ENCODE data around the gene SOX2.
A peak's percentile ranks its signal among the peaks of the same experiment; 100 is the strongest.

DNA sequence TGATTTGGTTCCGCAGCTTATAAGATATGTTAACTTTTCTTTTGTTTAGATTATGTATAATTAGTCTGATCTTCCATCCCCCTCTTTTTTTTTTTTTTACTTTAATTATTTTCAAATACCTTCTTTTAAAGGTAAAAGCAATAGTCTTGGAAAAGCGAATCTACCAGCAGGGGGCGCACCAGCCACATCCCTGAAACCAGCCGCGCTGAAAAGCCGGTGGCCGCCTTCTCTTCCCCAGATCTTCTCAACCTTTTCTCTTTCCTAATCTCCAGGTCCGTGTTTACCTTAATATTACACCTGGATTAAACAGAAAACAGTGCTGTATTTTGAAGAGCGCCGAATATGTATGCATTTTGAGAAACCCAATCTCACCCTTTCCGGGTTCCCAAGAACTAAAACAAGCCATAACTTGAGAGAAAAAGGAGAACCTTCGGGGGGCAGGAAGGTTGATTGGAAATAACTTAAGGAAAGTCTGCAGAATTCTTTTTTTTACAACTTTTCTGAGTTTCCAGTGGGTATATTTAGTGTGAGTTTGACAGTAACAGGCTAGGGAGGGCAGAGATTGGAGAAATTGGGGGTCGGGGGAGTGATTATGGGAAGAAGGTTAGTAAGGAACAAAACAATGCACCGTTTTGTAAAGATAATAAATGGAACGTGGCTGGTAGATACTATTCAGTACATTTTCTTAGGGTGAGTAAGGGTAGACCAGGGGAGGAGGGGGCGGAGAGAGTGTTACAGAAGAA is 2.0 kb upstream of the SOX2 start:
- TF ChIP-seq, protein P1, sequence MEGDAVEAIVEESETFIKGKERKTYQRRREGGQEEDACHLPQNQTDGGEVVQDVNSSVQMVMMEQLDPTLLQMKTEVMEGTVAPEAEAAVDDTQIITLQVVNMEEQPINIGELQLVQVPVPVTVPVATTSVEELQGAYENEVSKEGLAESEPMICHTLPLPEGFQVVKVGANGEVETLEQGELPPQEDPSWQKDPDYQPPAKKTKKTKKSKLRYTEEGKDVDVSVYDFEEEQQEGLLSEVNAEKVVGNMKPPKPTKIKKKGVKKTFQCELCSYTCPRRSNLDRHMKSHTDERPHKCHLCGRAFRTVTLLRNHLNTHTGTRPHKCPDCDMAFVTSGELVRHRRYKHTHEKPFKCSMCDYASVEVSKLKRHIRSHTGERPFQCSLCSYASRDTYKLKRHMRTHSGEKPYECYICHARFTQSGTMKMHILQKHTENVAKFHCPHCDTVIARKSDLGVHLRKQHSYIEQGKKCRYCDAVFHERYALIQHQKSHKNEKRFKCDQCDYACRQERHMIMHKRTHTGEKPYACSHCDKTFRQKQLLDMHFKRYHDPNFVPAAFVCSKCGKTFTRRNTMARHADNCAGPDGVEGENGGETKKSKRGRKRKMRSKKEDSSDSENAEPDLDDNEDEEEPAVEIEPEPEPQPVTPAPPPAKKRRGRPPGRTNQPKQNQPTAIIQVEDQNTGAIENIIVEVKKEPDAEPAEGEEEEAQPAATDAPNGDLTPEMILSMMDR (IDR thresholded peaks at IDR 0.05) = peak in 2 of 3 experiments; percentile 57 to 68
- no peak for TF ChIP-seq POLR2A (IDR thresholded peaks at IDR 0.05)
